HUES64 (cell line): Measurements from ENCODE around the gene PCBP3.
"Not testable (repeated sequence)": the region's sequence is repeated elsewhere in the genome, so short reads cannot be mapped to it uniquely, and the experiment has no call there.

Source experiments
- H3K27ac ChIP-seq: 2 replicates; pipeline ENCODE4 v1.7.0; 2013; ENCODE audit warnings: low read depth, low read length, inconsistent platforms
- H3K27me3 ChIP-seq: 2 replicates; pipeline ENCODE4 v1.6.1; 2013; ENCODE audit warnings: mild to moderate bottlenecking, low read length; ENCODE audit not compliant: insufficient read depth
- H3K36me3 ChIP-seq: 2 replicates; pipeline ENCODE4 v1.6.1; 2013; ENCODE audit warnings: mild to moderate bottlenecking, low read length; ENCODE audit not compliant: insufficient read depth
- H3K4me1 ChIP-seq: 2 replicates; pipeline ENCODE4 v1.6.1; 2013; ENCODE audit warnings: mild to moderate bottlenecking, low read length, moderate library complexity; ENCODE audit not compliant: insufficient read depth
- H3K4me3 ChIP-seq: 2 replicates; pipeline ENCODE4 v1.5.1; 2013; ENCODE audit warnings: mild to moderate bottlenecking, low read length, moderate library complexity
- H3K9ac ChIP-seq: 2 replicates; pipeline ENCODE4 v1.6.1; 2013; ENCODE audit warnings: mild to moderate bottlenecking, low read depth, low read length
- H3K9me3 ChIP-seq: 2 replicates; pipeline ENCODE4 v1.6.1; 2013; ENCODE audit warnings: low read depth, low read length; ENCODE audit not compliant: insufficient read depth
- WGBS: fragments of 150-250, 120-280 bp; methylation state at CpG from one replicate; pipeline ENCODE4 v1.1.7; 2013; ENCODE audit warnings: missing lambda C conversion rate; 5-methylcytosine and 5-hydroxymethylcytosine counted together

Gene PCBP3

GRCh38 chr21:45877821-45878469 lies 234.4 kb downstream of the PCBP3 start:
- no peaks in the 10 kb centered on the region for H3K4me1 ChIP-seq
- WGBS = 89% methylated on average over 9 of the region's 9 CpGs
- H3K9ac ChIP-seq = no peak overlapping the region
- no peak overlapping the region for H3K4me3 ChIP-seq
- no peaks in the 10 kb centered on the region for H3K36me3 ChIP-seq
- H3K9me3 ChIP-seq = no peaks in the 10 kb centered on the region
- H3K27ac ChIP-seq = no peak overlapping the region
- H3K27me3 ChIP-seq = no peaks in the 10 kb centered on the region

- Histone ChIP-seq H3K4me3 (no peak overlapping the region), H3K36me3 (no peaks in the 10 kb centered on the region), H3K27ac (no peak overlapping the region), H3K4me1 (no peaks in the 10 kb centered on the region), H3K9ac (no peak overlapping the region), H3K9me3 (no peaks in the 10 kb centered on the region), H3K27me3 (no peaks in the 10 kb centered on the region)
- WGBS = 61% methylated on average over 29 of the region's 29 CpGs
Observed at GRCh38 chr21:45880097-45881068, 236.9 kb downstream of the PCBP3 start.

- H3K4me3 ChIP-seq = no peak overlapping the region
- no peaks in the 10 kb centered on the region for H3K36me3 ChIP-seq
- no peak overlapping the region for H3K9ac ChIP-seq
- H3K27me3 ChIP-seq = no peaks in the 10 kb centered on the region
- no peak overlapping the region for H3K27ac ChIP-seq
- no peaks in the 10 kb centered on the region for H3K4me1 ChIP-seq
- WGBS = 90% methylated on average over 7 of the region's 8 CpGs
- no peaks in the 10 kb centered on the region for H3K9me3 ChIP-seq
Observed at GRCh38 chr21:45882645-45883044, 239.1 kb downstream of the PCBP3 start.

DNA sequence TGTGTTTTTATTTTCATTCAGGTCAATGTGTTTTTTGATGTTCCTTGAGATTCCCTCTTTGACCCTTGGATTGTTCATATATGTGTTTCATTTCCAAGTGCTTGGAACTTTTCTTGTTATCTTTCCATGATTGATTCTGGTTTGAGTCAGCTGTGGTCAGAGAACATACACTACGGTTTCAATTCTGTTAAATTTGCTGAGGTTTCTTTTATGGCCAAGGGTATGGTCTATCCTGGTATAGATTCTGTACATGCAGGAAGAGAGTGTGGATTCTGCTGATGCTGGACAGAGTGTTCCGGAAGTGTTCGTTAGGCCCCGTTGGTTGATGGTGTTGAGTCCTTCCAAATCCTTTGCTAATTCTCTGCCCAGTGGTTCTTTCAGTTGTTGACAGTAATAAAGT lies 239.6 kb downstream of the PCBP3 start:
- Histone ChIP-seq H3K4me3 (no peak overlapping the region), H3K9me3 (no peaks in the 10 kb centered on the region), H3K27ac (no peak overlapping the region), H3K9ac (no peak overlapping the region), H3K27me3 (no peaks in the 10 kb centered on the region), H3K36me3 (no peaks in the 10 kb centered on the region), H3K4me1 (no peaks in the 10 kb centered on the region)
- 93% methylated on average over 4 of the region's 4 CpGs for WGBS

DNA sequence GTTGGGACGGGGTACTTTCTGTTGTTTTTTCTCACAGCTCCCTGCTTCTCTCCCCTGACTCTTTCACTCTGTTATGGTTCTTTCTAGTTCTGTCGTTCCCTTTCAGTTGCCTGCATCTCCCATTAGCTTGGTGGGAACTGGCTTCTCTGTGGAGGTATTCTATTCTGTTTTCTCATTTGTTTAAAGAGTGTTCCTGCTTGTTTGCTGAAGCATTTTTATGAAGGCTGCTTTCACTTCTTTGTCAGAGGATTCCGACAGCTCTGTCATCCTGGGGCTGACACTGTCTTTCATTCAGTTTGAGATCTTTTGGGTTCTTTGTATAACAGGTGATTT lies 242.0 kb downstream of the PCBP3 start:
- Histone ChIP-seq H3K4me3 (no peak overlapping the region), H3K27ac (no peak overlapping the region), H3K27me3 (no peaks in the 10 kb centered on the region), H3K36me3 (no peaks in the 10 kb centered on the region), H3K9ac (no peak overlapping the region), H3K9me3 (no peaks in the 10 kb centered on the region), H3K4me1 (no peaks in the 10 kb centered on the region)
- WGBS = 73% methylated on average over 3 of the region's 3 CpGs

GRCh38 chr21:45885930-45886601 lies 242.5 kb downstream of the PCBP3 start:
- not testable (repeated sequence) for H3K27me3 ChIP-seq, H3K9ac ChIP-seq, H3K4me1 ChIP-seq, H3K36me3 ChIP-seq, H3K4me3 ChIP-seq, H3K27ac ChIP-seq, H3K9me3 ChIP-seq
- 90% methylated on average over 19 of the region's 21 CpGs for WGBS

DNA sequence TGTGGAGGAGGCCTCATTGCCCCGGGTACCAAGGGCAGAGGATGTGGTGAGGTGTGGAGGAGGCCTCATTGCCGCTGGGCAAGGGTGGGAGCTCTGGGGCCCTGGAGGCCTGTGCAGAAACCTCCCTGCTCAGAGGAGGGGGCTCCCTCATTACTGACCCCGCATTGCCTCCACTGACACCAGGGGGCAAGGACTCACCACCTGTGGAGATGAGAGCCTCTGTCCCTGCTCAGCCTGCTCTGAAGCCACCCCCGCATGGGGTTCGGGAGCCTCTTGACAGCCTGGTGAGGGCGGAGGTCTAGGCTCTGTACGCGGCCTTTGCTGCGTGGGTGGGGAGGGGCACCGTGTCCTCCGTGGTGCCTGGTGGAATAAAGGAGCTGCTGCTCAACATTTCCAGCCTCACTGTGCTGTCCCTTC lies 243.1 kb downstream of the PCBP3 start:
- no peaks in the 10 kb centered on the region for H3K27me3 ChIP-seq
- H3K4me3 ChIP-seq = no peak overlapping the region
- no peaks in the 10 kb centered on the region for H3K9me3 ChIP-seq
- no peak overlapping the region for H3K9ac ChIP-seq
- no peak overlapping the region for H3K27ac ChIP-seq
- 88% methylated on average over 10 of the region's 11 CpGs for WGBS
- no peaks in the 10 kb centered on the region for H3K36me3 ChIP-seq
- no peaks in the 10 kb centered on the region for H3K4me1 ChIP-seq

DNA sequence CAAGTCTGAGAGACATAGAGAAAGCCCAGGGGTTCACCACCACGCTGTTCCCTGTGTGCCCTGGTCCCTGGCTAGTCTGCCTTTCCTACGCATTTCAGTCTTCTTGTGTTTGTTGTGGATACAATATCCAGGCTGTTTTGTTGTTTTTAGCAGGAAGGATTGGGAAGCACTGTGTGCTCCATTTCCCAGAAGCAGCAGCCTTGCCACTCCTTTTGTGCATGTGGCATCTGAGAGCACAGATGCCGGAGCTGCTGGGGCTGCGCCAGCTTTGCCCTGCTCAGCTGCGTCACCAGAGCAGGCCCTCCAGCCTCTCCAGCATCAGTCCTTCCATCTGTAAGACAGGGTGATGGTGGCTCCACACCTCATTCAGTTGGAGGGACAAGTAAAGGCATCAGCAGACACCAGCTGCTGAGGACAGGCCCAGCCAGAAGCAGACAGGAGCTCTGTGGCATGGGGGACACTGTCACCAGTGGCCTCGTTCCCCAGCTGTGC lies 243.6 kb downstream of the PCBP3 start:
- Histone ChIP-seq H3K4me1 (no peaks in the 10 kb centered on the region), H3K4me3 (no peak overlapping the region), H3K9me3 (no peaks in the 10 kb centered on the region), H3K27me3 (no peaks in the 10 kb centered on the region), H3K9ac (no peak overlapping the region), H3K27ac (no peak overlapping the region), H3K36me3 (no peaks in the 10 kb centered on the region)
- 94% methylated on average over 6 of the region's 6 CpGs for WGBS

- H3K36me3 ChIP-seq = no peaks in the 10 kb centered on the region
- no peaks in the 10 kb centered on the region for H3K4me1 ChIP-seq
- no peaks in the 10 kb centered on the region for H3K27me3 ChIP-seq
- 90% methylated on average over 16 of the region's 16 CpGs for WGBS
- no peak overlapping the region for H3K27ac ChIP-seq
- H3K9me3 ChIP-seq = no peaks in the 10 kb centered on the region
- H3K9ac ChIP-seq = no peak overlapping the region
- no peak overlapping the region for H3K4me3 ChIP-seq
Observed at GRCh38 chr21:45887788-45888187, 244.3 kb downstream of the PCBP3 start.

DNA sequence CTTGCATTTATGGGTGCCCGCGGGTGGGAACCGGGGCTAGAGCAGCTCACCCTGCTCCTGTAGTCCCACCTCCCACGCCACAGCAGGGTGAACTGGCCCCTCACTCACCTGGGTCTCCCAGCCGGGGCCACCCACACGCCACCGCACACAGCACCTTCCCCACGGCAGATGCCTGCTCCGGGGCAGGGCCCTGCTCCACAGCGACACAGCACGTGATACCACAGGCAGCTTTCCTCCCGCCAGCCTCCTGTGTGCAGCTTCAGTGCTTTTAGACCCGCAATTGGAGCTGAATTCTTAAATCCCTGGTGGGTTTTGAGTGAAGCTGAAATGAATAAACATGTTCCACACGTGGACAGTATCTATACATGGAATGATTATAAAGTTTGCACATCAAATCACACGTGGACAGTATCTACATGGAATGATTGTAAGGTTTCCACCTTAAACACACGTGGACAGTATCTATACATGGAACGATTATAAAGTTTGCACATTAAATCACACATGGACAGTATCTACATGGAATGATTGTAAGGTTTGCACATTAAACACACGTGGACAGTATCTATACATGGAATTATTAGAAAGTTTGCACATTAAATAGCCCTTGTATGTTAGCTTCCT lies 245.0 kb downstream of the PCBP3 start:
- Histone ChIP-seq H3K27me3 (no peaks in the 10 kb centered on the region), H3K9me3 (no peaks in the 10 kb centered on the region), H3K36me3 (no peaks in the 10 kb centered on the region), H3K9ac (no peak overlapping the region), H3K27ac (no peak overlapping the region), H3K4me1 (no peaks in the 10 kb centered on the region), H3K4me3 (no peak overlapping the region)
- WGBS = 87% methylated on average over 17 of the region's 18 CpGs

- Histone ChIP-seq H3K36me3 (no peaks in the 10 kb centered on the region), H3K27me3 (no peaks in the 10 kb centered on the region), H3K4me1 (no peaks in the 10 kb centered on the region), H3K4me3 (no peak overlapping the region), H3K9me3 (no peaks in the 10 kb centered on the region), H3K9ac (no peak overlapping the region), H3K27ac (no peak overlapping the region)
- 90% methylated on average over 10 of the region's 10 CpGs for WGBS
Observed at GRCh38 chr21:45889256-45889655, 245.7 kb downstream of the PCBP3 start.
